ENCODE results near the gene C9orf43. TPM values are rescaled to one million over a fixed set of nuclear protein-coding genes. Genes with fewer than 3 reads are reported as not detected.

Gene C9orf43
- polyA plus RNA-seq, 4 donors, result 0.42 to 0.81 (median 0.69) TPM; not detected in 1

- 76 to 85% (median 84%) methylated on average over 4 of the region's 4 CpGs for WGBS, 3 donors
- no peak for FAIRE-seq
- no peak overlapping the region for H3K27ac ChIP-seq (ENCODE audit: low read depth in 1 of 3, low read length in 2 of 3)
These were observed 6.8 kb downstream of the C9orf43 start for GRCh38 chr9:113417370-113417769.

GRCh38 chr9:113421726-113422125 lies 11.2 kb downstream of the C9orf43 start:
- Histone ChIP-seq H3K4me3 (ENCODE audit: low read depth in 1 of 3, low read length in 3 of 3) (no peak overlapping the region), H3K9me3 (ENCODE audit: control insufficient read depth in 2 of 2, insufficient read depth in 1 of 2, low read depth in 1 of 2, low read length in 1 of 2) (no peaks in the 10 kb centered on the region), H3K4me1 (ENCODE audit: control insufficient read depth in 3 of 3, insufficient read depth in 2 of 3, low read depth in 1 of 3, low read length in 2 of 3) (no peaks in the 10 kb centered on the region), H3K27me3 (ENCODE audit: control insufficient read depth in 3 of 3, insufficient read depth in 3 of 3, low read length in 3 of 3) (no peaks in the 10 kb centered on the region), H3K36me3 (ENCODE audit: control insufficient read depth in 3 of 3, insufficient read depth in 2 of 3, low read depth in 1 of 3, low read length in 3 of 3) (no peaks in the 10 kb centered on the region), H3K27ac (ENCODE audit: low read depth in 1 of 3, low read length in 2 of 3) (no peak overlapping the region)
- FAIRE-seq (no peak), DNase-seq (no peak)
- WGBS, 3 donors, result 61 to 82% (median 77%) methylated on average over 3 of the region's 3 CpGs

More at GRCh38 chr9:113417370-113417769, 6.8 kb downstream of the C9orf43 start:
- no peaks in the 10 kb centered on the region for H3K9me3 ChIP-seq (ENCODE audit: control insufficient read depth in 2 of 2, insufficient read depth in 1 of 2, low read depth in 1 of 2, low read length in 1 of 2)
- no peak overlapping the region for H3K4me3 ChIP-seq (ENCODE audit: low read depth in 1 of 3, low read length in 3 of 3)
- no peak for DNase-seq
- no peaks in the 10 kb centered on the region for H3K36me3 ChIP-seq (ENCODE audit: control insufficient read depth in 3 of 3, insufficient read depth in 2 of 3, low read depth in 1 of 3, low read length in 3 of 3)
- no peaks in the 10 kb centered on the region for H3K27me3 ChIP-seq (ENCODE audit: control insufficient read depth in 3 of 3, insufficient read depth in 3 of 3, low read length in 3 of 3)
- H3K4me1 ChIP-seq (ENCODE audit: control insufficient read depth in 3 of 3, insufficient read depth in 2 of 3, low read depth in 1 of 3, low read length in 2 of 3), result no peaks in the 10 kb centered on the region

GRCh38 chr9:113425072-113425471 lies 14.5 kb downstream of the C9orf43 start:
- Histone ChIP-seq H3K4me3 (ENCODE audit: low read depth in 1 of 3, low read length in 3 of 3) (no peak overlapping the region), H3K27me3 (ENCODE audit: control insufficient read depth in 3 of 3, insufficient read depth in 3 of 3, low read length in 3 of 3) (no peaks in the 10 kb centered on the region), H3K9me3 (ENCODE audit: control insufficient read depth in 2 of 2, insufficient read depth in 1 of 2, low read depth in 1 of 2, low read length in 1 of 2) (no peaks in the 10 kb centered on the region), H3K36me3 (ENCODE audit: control insufficient read depth in 3 of 3, insufficient read depth in 2 of 3, low read depth in 1 of 3, low read length in 3 of 3) (no peaks in the 10 kb centered on the region), H3K4me1 (ENCODE audit: control insufficient read depth in 3 of 3, insufficient read depth in 2 of 3, low read depth in 1 of 3, low read length in 2 of 3) (no peaks in the 10 kb centered on the region), H3K27ac (ENCODE audit: low read depth in 1 of 3, low read length in 2 of 3) (no peak overlapping the region)
- no peak for DNase-seq
- no peak for FAIRE-seq
- WGBS, 3 donors, result 53 to 67% (median 54%) methylated on average over 2 of the region's 2 CpGs

- Histone ChIP-seq H3K27ac (ENCODE audit: low read depth in 1 of 3, low read length in 2 of 3) (no peak overlapping the region), H3K4me3 (ENCODE audit: low read depth in 1 of 3, low read length in 3 of 3) (no peak overlapping the region), H3K36me3 (ENCODE audit: control insufficient read depth in 3 of 3, insufficient read depth in 2 of 3, low read depth in 1 of 3, low read length in 3 of 3) (no peaks in the 10 kb centered on the region), H3K27me3 (ENCODE audit: control insufficient read depth in 3 of 3, insufficient read depth in 3 of 3, low read length in 3 of 3) (no peaks in the 10 kb centered on the region), H3K9me3 (ENCODE audit: control insufficient read depth in 2 of 2, insufficient read depth in 1 of 2, low read depth in 1 of 2, low read length in 1 of 2) (no peaks in the 10 kb centered on the region), H3K4me1 (ENCODE audit: control insufficient read depth in 3 of 3, insufficient read depth in 2 of 3, low read depth in 1 of 3, low read length in 2 of 3) (no peaks in the 10 kb centered on the region)
- no peak for FAIRE-seq
- DNase-seq, result no peak
- WGBS, 3 donors, result 32 to 87% (median 67%) methylated on average over 1 of the region's 1 CpG
These were observed 16.2 kb downstream of the C9orf43 start for GRCh38 chr9:113426701-113427100.

- 94 to 96% (median 94%) methylated on average over 2 of the region's 2 CpGs for WGBS, 3 donors
- H3K4me1 ChIP-seq (ENCODE audit: control insufficient read depth in 3 of 3, insufficient read depth in 2 of 3, low read depth in 1 of 3, low read length in 2 of 3), result no peaks in the 10 kb centered on the region
- H3K9me3 ChIP-seq (ENCODE audit: control insufficient read depth in 2 of 2, insufficient read depth in 1 of 2, low read depth in 1 of 2, low read length in 1 of 2), result no peaks in the 10 kb centered on the region
- H3K27ac ChIP-seq (ENCODE audit: low read depth in 1 of 3, low read length in 2 of 3), result no peak overlapping the region
- no peak for FAIRE-seq
- no peak for DNase-seq
- H3K27me3 ChIP-seq (ENCODE audit: control insufficient read depth in 3 of 3, insufficient read depth in 3 of 3, low read length in 3 of 3), result no peaks in the 10 kb centered on the region
- H3K36me3 ChIP-seq (ENCODE audit: control insufficient read depth in 3 of 3, insufficient read depth in 2 of 3, low read depth in 1 of 3, low read length in 3 of 3), result no peaks in the 10 kb centered on the region
- no peak overlapping the region for H3K4me3 ChIP-seq (ENCODE audit: low read depth in 1 of 3, low read length in 3 of 3)
These were observed 17.1 kb downstream of the C9orf43 start for GRCh38 chr9:113427629-113428028.

GRCh38 chr9:113428062-113428615 lies 17.6 kb downstream of the C9orf43 start:
- Histone ChIP-seq H3K36me3 (ENCODE audit: control insufficient read depth in 3 of 3, insufficient read depth in 2 of 3, low read depth in 1 of 3, low read length in 3 of 3) (no peaks in the 10 kb centered on the region), H3K27me3 (ENCODE audit: control insufficient read depth in 3 of 3, insufficient read depth in 3 of 3, low read length in 3 of 3) (peaks cover 0 to 3% (median 0%) of the 10 kb centered on the region in 3 donors), H3K9me3 (ENCODE audit: control insufficient read depth in 2 of 2, insufficient read depth in 1 of 2, low read depth in 1 of 2, low read length in 1 of 2) (no peaks in the 10 kb centered on the region), H3K4me1 (ENCODE audit: control insufficient read depth in 3 of 3, insufficient read depth in 2 of 3, low read depth in 1 of 3, low read length in 2 of 3) (no peaks in the 10 kb centered on the region), H3K27ac (ENCODE audit: low read depth in 1 of 3, low read length in 2 of 3) (no peak overlapping the region), H3K4me3 (ENCODE audit: low read depth in 1 of 3, low read length in 3 of 3) (no peak overlapping the region)
- WGBS, 3 donors, result 88 to 100% (median 92%) methylated on average over 1 of the region's 1 CpG
- no peak for DNase-seq
- FAIRE-seq, result no peak

- H3K27me3 ChIP-seq (ENCODE audit: control insufficient read depth in 3 of 3, insufficient read depth in 3 of 3, low read length in 3 of 3), result peaks cover 0 to 3% (median 0%) of the 10 kb centered on the region in 3 donors
- H3K4me1 ChIP-seq (ENCODE audit: control insufficient read depth in 3 of 3, insufficient read depth in 2 of 3, low read depth in 1 of 3, low read length in 2 of 3), result no peaks in the 10 kb centered on the region
- H3K27ac ChIP-seq (ENCODE audit: low read depth in 1 of 3, low read length in 2 of 3), result no peak overlapping the region
- no peaks in the 10 kb centered on the region for H3K9me3 ChIP-seq (ENCODE audit: control insufficient read depth in 2 of 2, insufficient read depth in 1 of 2, low read depth in 1 of 2, low read length in 1 of 2)
- DNase-seq (no peak), FAIRE-seq (no peak)
- H3K4me3 ChIP-seq (ENCODE audit: low read depth in 1 of 3, low read length in 3 of 3), result no peak overlapping the region
- H3K36me3 ChIP-seq (ENCODE audit: control insufficient read depth in 3 of 3, insufficient read depth in 2 of 3, low read depth in 1 of 3, low read length in 3 of 3), result no peaks in the 10 kb centered on the region
These were observed 20.6 kb downstream of the C9orf43 start for GRCh38 chr9:113431191-113431590.

- H3K9me3 ChIP-seq (ENCODE audit: control insufficient read depth in 2 of 2, insufficient read depth in 1 of 2, low read depth in 1 of 2, low read length in 1 of 2), result no peaks in the 10 kb centered on the region
- 75 to 86% (median 85%) methylated on average over 4 of the region's 4 CpGs for WGBS, 3 donors
These were observed 26.4 kb downstream of the C9orf43 start for GRCh38 chr9:113436728-113437515.

More at GRCh38 chr9:113436728-113437515, 26.4 kb downstream of the C9orf43 start:
- H3K27me3 ChIP-seq (ENCODE audit: control insufficient read depth in 3 of 3, insufficient read depth in 3 of 3, low read length in 3 of 3), result peaks cover 0 to 3% (median 0%) of the 10 kb centered on the region in 3 donors
- H3K4me3 ChIP-seq (ENCODE audit: low read depth in 1 of 3, low read length in 3 of 3), result no peak overlapping the region
- no peak overlapping the region for H3K27ac ChIP-seq (ENCODE audit: low read depth in 1 of 3, low read length in 2 of 3)
- no peak for FAIRE-seq
- no peaks in the 10 kb centered on the region for H3K36me3 ChIP-seq (ENCODE audit: control insufficient read depth in 3 of 3, insufficient read depth in 2 of 3, low read depth in 1 of 3, low read length in 3 of 3)
- no peaks in the 10 kb centered on the region for H3K4me1 ChIP-seq (ENCODE audit: control insufficient read depth in 3 of 3, insufficient read depth in 2 of 3, low read depth in 1 of 3, low read length in 2 of 3)
- no peak for DNase-seq

All from small intestine (tissue), 7 donors.